ENCODE measurements around the gene CYP4F11.

Gene CYP4F11

GRCh38 chr19:15928321-15928720 is 6.0 kb downstream of the CYP4F11 start:
- H3K4me3 ChIP-seq = no peak overlapping the region
- no peak overlapping the region for H3K9ac ChIP-seq
- H3K27me3 ChIP-seq = peaks cover 9 to 18% (median 12%) of the 10 kb centered on the region in 11 experiments
- peaks cover 0 to 14% (median 11%) of the 10 kb centered on the region in 10 experiments; a peak in 16 of 20 replicates for H3K4me1 ChIP-seq
- peak overlapping the region in 3 of 11 experiments; percentile 58 to 76 (median 66); a peak in 3 of 22 replicates for H3K4me2 ChIP-seq
- no peaks in the 10 kb centered on the region for H4K20me1 ChIP-seq
- no peak overlapping the region for H3K27ac ChIP-seq
- no peak for TF ChIP-seq Cebpa-rat (IDR thresholded peaks at IDR 0.05)
- H3K9me3 ChIP-seq (replicated peaks in 1 of 11) = peaks cover 0 to 4% (median 0%) of the 10 kb centered on the region in 11 experiments; a peak in 1 of 22 replicates
- H3K36me3 ChIP-seq = no peaks in the 10 kb centered on the region

- Histone ChIP-seq H3K27me3 (peaks cover 9 to 18% (median 11%) of the 10 kb centered on the region in 11 experiments), H3K4me2 (no peak overlapping the region), H4K20me1 (no peaks in the 10 kb centered on the region), H3K27ac (no peak overlapping the region), H3K9ac (no peak overlapping the region), H3K4me1 (peaks cover 0 to 14% (median 11%) of the 10 kb centered on the region in 10 experiments; a peak in 16 of 20 replicates), H3K4me3 (no peak overlapping the region), H3K9me3 (replicated peaks in 1 of 11) (peaks cover 0 to 4% (median 0%) of the 10 kb centered on the region in 11 experiments; a peak in 1 of 22 replicates), H3K36me3 (no peaks in the 10 kb centered on the region)
- TF ChIP-seq Cebpa-rat (IDR thresholded peaks at IDR 0.05) = no peak
Observed at GRCh38 chr19:15926484-15926883, 7.8 kb downstream of the CYP4F11 start.

DNA sequence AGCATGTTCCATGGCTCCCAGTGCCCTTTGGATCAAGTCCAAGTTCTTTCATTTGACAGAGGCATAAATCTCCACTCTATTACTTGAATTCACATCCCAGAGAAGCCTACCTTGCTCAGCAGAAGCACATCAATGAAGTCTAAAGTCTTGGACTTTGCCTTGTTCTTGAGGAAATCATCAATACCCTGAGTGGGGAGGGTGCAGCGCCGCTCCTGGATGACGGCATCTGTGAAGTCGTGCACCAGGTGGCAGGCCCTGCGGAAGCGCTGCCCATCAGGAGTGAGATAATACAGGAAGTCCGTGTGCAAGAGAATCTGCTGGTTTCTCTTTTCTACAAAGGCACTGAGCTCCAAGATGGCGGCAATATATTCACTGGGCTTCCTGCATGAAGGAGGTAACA is 10.6 kb downstream of the CYP4F11 start:
- TF ChIP-seq Cebpa-rat (IDR thresholded peaks at IDR 0.05) = no peak
- no peaks in the 10 kb centered on the region for H3K9me3 ChIP-seq (replicated peaks in 1 of 11)
- peaks cover 0 to 3% (median under 1%) of the 10 kb centered on the region in 10 experiments; a peak in 6 of 20 replicates for H3K4me1 ChIP-seq
- H3K9ac ChIP-seq = no peak overlapping the region
- no peaks in the 10 kb centered on the region for H4K20me1 ChIP-seq
- H3K4me2 ChIP-seq = no peak overlapping the region
- no peak overlapping the region for H3K27ac ChIP-seq
- no peaks in the 10 kb centered on the region for H3K27me3 ChIP-seq
- no peak overlapping the region for H3K4me3 ChIP-seq
- no peaks in the 10 kb centered on the region for H3K36me3 ChIP-seq

DNA sequence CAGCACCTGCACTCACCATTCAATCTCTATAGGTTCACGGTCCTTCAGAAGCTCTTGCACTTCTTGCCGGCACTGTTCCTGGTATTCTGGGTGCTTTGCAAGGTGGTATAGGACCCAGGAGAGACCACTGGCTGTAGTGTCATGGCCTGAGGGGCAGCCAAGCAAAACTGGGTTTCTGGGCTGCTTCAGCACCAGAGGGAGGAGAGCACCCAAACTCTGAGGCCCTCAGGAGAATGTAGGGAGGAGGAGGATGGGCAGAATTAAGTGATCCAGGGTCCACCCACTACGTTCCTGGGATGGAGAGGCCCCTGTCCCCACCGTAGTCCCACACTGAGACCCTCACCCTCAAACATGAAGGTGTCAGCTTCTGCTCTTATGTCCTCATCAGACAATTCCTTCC is 12.3 kb downstream of the CYP4F11 start:
- H3K9ac ChIP-seq = no peak overlapping the region
- H3K9me3 ChIP-seq (replicated peaks in 1 of 11) = 0 out of 22 replicates have a peak, but pooled peaks cover 0 to 5% (median 0%) of the 10 kb centered on the region in 11 experiments
- H4K20me1 ChIP-seq = no peaks in the 10 kb centered on the region
- H3K4me1 ChIP-seq = peaks cover 0 to 4% (median 0%) of the 10 kb centered on the region in 10 experiments; a peak in 1 of 20 replicates
- no peak overlapping the region for H3K27ac ChIP-seq
- no peaks in the 10 kb centered on the region for H3K27me3 ChIP-seq
- no peaks in the 10 kb centered on the region for H3K36me3 ChIP-seq
- H3K4me3 ChIP-seq = no peak overlapping the region
- no peak for TF ChIP-seq Cebpa-rat (IDR thresholded peaks at IDR 0.05)
- H3K4me2 ChIP-seq = no peak overlapping the region

GRCh38 chr19:15919243-15919642 is 15.1 kb downstream of the CYP4F11 start:
- H3K9me3 ChIP-seq (replicated peaks in 1 of 11) = peaks cover 13 to 19% (median 15%) of the 10 kb centered on the region in 11 experiments
- H3K4me2 ChIP-seq = no peak overlapping the region
- peaks cover 0 to 4% (median 0%) of the 10 kb centered on the region in 10 experiments; a peak in 1 of 20 replicates for H3K4me1 ChIP-seq
- no peaks in the 10 kb centered on the region for H3K27me3 ChIP-seq
- H4K20me1 ChIP-seq = no peaks in the 10 kb centered on the region
- TF ChIP-seq Cebpa-rat (IDR thresholded peaks at IDR 0.05) = no peak
- H3K4me3 ChIP-seq = no peak overlapping the region
- H3K27ac ChIP-seq = no peak overlapping the region
- H3K9ac ChIP-seq = no peak overlapping the region
- no peaks in the 10 kb centered on the region for H3K36me3 ChIP-seq

- no peak for TF ChIP-seq Cebpa-rat (IDR thresholded peaks at IDR 0.05)
- H3K27ac ChIP-seq = no peak overlapping the region
- peaks cover 5 to 13% (median 9%) of the 10 kb centered on the region in 11 experiments; a peak in 14 of 22 replicates for H3K27me3 ChIP-seq
- no peak overlapping the region for H3K4me3 ChIP-seq
- no peak overlapping the region for H3K9ac ChIP-seq
- H3K36me3 ChIP-seq = no peaks in the 10 kb centered on the region
- H4K20me1 ChIP-seq = no peaks in the 10 kb centered on the region
- H3K4me2 ChIP-seq = no peak overlapping the region
- peaks cover 18 to 25% (median 21%) of the 10 kb centered on the region in 11 experiments for H3K9me3 ChIP-seq (replicated peaks in 1 of 11)
- H3K4me1 ChIP-seq = peaks cover 0 to 4% (median 0%) of the 10 kb centered on the region in 10 experiments; a peak in 1 of 20 replicates
Observed at GRCh38 chr19:15915109-15915508, 19.2 kb downstream of the CYP4F11 start.

DNA sequence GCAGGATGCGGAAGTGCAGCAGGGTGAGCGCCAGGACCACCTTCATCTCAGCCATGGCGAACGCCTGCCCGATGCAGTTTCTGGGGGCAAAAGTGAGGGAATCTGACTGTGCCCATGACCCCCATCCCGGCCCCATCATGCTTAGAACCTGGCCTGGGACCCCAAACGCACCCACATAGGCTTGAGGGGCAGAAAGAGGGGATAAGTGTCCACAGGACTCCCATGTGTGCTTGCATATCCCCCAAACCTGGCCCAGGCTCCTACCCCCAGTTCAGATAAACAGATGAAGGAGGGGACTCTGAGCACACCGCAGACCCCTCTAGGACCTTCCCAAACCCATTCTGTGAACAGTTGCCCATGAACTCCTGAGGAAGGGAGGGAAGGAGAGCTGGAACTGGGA is 20.5 kb downstream of the CYP4F11 start:
- H3K4me2 ChIP-seq = no peak overlapping the region
- no peaks in the 10 kb centered on the region for H4K20me1 ChIP-seq
- H3K27me3 ChIP-seq = peaks cover 5 to 13% (median 9%) of the 10 kb centered on the region in 11 experiments; a peak in 14 of 22 replicates
- H3K36me3 ChIP-seq = no peaks in the 10 kb centered on the region
- H3K4me3 ChIP-seq = no peak overlapping the region
- H3K4me1 ChIP-seq = peaks cover 0 to 4% (median 0%) of the 10 kb centered on the region in 10 experiments; a peak in 1 of 20 replicates
- no peak for TF ChIP-seq Cebpa-rat (IDR thresholded peaks at IDR 0.05)
- no peak overlapping the region for H3K27ac ChIP-seq
- no peak overlapping the region for H3K9ac ChIP-seq
- peaks cover 18 to 25% (median 21%) of the 10 kb centered on the region in 11 experiments for H3K9me3 ChIP-seq (replicated peaks in 1 of 11)

DNA sequence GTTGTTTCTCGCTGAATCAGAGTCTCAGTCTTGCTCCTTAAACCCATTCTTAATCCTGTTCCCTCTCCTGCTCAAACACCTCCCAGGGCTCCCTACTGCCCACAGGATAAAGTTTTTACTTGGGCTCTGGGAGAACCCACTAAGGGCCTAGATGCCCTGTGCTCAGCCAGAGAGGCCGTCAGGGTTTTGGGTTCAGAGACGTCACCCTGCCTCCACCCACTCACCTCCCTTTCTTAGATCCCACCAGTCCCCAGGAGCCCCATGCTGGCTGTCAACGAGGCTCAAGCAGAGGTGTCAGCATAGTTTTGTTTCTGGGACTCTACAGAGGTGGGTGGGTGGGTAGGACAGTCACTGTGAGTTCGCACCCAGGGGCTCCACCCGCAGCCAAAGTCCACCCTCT is 20.9 kb downstream of the CYP4F11 start:
- Histone ChIP-seq H3K9me3 (replicated peaks in 1 of 11) (peaks cover 18 to 25% (median 21%) of the 10 kb centered on the region in 11 experiments), H3K4me1 (peaks cover 0 to 4% (median 0%) of the 10 kb centered on the region in 10 experiments; a peak in 1 of 20 replicates)

GRCh38 chr19:15911599-15912235 is 22.6 kb downstream of the CYP4F11 start:
- Histone ChIP-seq H3K27me3 (peaks cover 5 to 13% (median 9%) of the 10 kb centered on the region in 11 experiments; a peak in 14 of 22 replicates), H3K27ac (no peak overlapping the region), H3K4me1 (no peaks in the 10 kb centered on the region), H3K4me3 (no peak overlapping the region), H3K4me2 (no peak overlapping the region), H3K36me3 (no peaks in the 10 kb centered on the region), H4K20me1 (no peaks in the 10 kb centered on the region), H3K9ac (no peak overlapping the region), H3K9me3 (replicated peaks in 1 of 11) (peaks cover 17 to 25% (median 21%) of the 10 kb centered on the region in 11 experiments)
- TF ChIP-seq Cebpa-rat (IDR thresholded peaks at IDR 0.05) = no peak

More for the DNA sequence above, 20.9 kb downstream of the CYP4F11 start:
- no peak overlapping the region for H3K9ac ChIP-seq
- H3K36me3 ChIP-seq = no peaks in the 10 kb centered on the region
- H3K4me3 ChIP-seq = no peak overlapping the region
- TF ChIP-seq Cebpa-rat (IDR thresholded peaks at IDR 0.05) = no peak
- no peak overlapping the region for H3K4me2 ChIP-seq
- H3K27ac ChIP-seq = no peak overlapping the region
- peaks cover 5 to 13% (median 9%) of the 10 kb centered on the region in 11 experiments; a peak in 14 of 22 replicates for H3K27me3 ChIP-seq
- H4K20me1 ChIP-seq = no peaks in the 10 kb centered on the region
